T-helper 2 cell treated with Interferon-gamma antibody and Interleukin-4, amounts not matched to agents 100 ng/mL and 5 ng/mL, for 36 hours (primary cell): Measurements from ENCODE around the gene CD69. TPM values are rescaled to one million over a fixed set of nuclear protein-coding genes. Genes with fewer than 3 reads are reported as not detected.
"Not testable (repeated sequence)": the region's sequence is repeated elsewhere in the genome, so short reads cannot be mapped to it uniquely, and the experiment has no call there.

Experiments used
- intact Hi-C: fragments of 100-400 bp; cut with micrococcal nuclease; formaldehyde crosslinking; loops from one replicate; pipeline ENCODE4 v1.15.1; 2023
- total RNA-seq: library from RNA; stranded (reverse); gene quantifications from 2 replicates; pipeline ENCODE4 v1.2.3, GENCODE V29; 2022

CD69 gene
- total RNA-seq, 1 donor from 2014 or later, result 86.5 TPM

DNA sequence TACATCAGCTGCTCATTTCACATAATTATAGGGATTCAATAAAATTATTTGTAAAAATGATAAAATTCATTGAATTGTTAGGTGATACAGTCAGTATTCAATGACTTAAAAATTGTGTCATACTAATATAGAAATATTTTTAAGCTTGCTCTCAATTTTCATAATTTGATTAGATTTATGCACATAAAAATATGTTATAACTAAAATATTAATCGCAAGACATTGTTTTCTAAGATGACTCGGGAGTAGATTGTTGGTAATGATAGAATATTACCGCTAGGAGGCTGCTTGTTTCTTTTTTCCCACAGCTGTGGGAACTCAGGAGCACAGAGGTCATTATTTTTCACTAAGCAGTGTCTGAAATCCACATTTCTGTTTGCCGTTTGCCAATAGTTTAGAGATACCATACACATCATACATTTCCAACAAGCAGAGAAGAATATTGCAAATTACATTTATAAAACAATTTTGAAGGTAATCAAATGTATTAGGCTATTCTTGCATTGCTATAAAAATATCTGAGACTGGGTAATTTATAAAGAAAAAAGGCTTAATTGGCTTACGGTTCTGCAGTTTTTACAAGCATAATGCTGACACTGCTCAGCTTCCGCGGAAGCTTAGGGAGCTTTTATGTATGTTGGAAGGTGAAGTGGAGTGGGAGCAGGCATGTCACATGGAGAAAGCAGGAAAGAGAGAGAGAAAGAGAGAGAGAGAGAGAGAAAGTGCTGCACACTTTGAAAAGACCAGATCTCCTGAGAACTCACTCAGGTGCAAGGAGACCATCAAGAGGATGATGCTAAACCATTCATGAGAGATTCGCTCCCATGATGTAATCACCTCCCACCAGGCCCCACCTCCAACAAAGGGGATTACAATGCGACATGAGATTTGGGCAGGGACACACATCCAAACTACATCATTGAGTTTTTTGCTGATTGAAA, 9.2 kb downstream of the CD69 start:
- intact Hi-C loops, result loop anchor here (1.0 to 5.0 kb wide), 2 partner anchors 9 to 196 kb away; partner anchors contain the start of gene CD69

DNA sequence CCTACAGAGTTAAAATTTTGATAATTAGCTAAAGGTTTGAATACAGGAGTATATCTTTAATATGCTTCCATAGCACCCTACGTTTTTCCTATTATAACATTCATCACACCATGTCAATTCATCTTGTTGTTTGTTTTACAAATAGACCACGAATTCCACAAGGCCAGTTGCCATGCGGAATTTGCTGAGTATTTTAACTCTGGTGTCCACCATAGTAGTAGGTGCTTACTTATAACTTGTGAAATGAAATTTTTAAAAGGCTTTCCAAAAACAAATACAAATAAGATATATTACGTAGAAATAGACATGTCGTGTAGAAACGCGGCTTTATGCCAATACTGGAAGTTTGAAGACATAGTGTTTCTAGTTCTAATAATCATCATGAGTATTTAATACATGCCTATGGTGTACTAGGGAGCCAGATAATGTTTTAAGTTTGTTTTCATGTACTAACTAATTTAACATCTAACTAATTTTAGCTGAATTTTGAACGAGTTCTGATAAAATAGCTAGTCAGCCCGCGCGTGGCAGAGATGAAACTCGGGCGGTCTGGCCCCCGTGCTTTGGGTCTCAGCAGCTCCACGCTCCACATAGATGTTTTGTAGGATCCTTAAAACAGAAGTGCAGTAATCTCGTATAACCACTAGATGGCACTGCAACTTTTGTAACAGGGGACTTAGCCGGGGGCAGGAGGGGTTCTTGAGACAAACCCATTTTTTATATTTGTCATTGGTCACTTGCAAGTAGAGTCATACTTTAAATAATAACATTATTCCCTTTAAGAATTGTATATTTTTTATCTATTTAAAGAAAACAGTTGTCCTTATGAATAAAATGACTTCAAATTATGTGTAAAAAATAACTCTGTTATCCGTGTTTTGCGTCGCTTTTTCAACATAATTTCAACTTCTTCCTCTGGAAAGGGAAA, 10.2 kb downstream of the CD69 start:
- intact Hi-C loops, result loop anchor here (1.0 to 5.0 kb wide), 5 partner anchors 10 to 390 kb away; partner anchors contain the start of gene CD69

DNA sequence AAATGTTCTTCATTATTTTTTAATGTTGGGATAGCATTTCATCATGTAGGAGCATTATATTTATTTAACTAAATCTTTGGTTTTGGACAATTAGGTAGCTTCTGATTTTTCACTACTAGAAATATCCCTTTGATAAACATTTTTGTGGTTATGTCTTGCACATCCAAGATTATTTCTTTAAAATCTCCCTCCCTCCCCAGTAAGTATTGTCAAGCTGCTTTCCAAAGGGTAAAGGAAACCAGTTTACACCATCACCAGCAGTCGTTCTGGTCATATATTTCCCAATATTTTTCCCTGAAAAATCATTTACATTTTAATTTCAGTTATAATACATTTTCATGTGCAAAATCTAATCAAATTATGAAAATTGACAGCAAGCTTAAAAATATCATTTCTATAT, 11.1 kb downstream of the CD69 start:
- intact Hi-C loops, result loop anchor here (1.0 to 5.0 kb wide), 4 partner anchors 49 to 391 kb away; no protein-coding TSS in a partner anchor

DNA sequence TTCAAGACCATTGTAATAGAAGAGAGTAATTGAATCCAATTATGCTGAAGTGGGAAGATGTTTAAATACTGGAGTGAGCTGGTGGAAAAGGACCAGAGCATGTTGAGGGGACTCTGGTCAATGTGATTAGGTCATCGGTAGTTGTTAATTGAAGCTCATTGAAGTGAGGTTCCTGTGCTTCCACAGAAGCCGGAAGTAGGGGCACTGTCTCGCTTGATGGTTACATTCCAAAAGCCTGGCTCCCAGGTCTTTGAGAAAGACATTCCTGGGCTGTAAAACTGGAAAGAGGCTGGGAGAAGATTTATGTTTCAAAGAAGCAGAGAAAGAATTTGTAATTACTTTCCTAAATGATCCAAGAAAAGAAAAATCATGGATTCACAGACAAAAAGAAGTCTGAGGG, 15.5 kb downstream of the CD69 start:
- intact Hi-C loops, result no loop called here

DNA sequence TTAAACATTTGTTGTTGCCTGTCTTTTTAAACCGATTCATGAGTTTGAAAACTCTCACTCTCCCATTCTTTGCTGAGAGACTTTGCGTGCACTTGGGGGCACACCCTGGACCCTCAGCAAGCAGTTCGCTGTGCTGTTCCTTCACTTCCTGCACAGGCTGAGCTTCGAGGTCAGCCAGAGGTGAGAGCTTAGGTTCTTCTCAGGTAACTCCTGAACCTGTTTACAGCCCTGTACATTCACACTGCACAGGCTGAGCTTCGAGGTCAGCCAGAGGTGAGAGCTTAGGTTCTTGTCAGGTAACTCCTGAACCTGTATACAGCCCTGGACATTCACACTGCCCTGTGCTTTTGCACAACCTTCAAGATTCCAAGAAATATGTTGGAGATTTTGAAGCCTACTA, 18.0 kb downstream of the CD69 start:
- intact Hi-C loops, result loop anchor here (1.0 to 5.0 kb wide), 5 partner anchors 15 to 127 kb away; partner anchors contain the start of gene CLEC2B

DNA sequence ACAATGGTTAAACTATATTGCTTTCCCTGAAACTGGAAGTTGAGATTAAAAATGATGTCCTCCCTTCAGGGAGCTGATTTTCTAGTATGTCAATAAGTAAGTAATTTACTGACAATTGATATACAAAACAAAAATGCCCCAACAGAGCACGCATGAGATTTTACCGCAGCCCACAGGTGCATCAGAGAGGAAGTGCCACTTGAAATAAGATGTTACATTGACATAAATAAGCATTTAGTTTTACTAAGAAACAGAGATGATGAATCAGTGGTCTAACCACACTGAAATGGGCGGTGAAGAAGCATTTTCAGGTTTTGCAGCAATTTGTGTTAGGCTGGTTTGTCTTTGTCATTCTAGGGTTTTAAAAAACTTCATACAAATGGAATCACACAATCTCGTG, 19.0 kb downstream of the CD69 start:
- intact Hi-C loops, result loop anchor here (1.0 to 5.0 kb wide), 7 partner anchors 8 to 128 kb away; partner anchors contain the start of genes CLEC2B and CLECL1

DNA sequence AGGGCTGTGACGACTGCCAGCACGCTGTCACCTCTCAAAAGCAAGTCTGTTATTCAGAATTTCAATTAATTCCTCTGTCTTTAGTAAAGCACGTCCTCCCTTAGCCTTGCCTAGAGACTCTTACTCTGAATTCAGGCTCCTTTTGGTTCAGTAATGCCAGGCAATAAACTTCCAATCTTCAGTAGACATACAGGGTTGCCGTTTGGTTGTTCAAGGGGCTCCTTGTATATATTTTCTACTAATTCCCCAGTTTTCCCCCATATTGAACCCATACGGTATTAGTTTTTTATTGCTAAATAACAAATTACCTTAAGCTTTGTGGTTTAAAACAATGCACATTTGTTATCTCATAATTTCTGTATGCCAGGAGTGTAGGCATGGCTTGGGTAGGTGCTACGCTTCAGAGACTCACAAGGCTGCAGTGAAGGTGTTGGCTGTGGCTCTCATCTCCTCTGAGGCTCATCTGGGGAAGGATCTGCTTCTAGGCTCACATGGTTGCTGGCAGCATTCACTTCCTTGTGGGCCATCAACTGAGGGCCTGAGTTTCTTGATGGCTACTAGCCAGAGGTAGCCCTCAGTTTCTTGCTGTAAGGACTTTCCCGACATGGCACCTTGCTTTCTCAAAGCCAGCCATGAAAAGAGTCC, 20.5 kb downstream of the CD69 start:
- intact Hi-C loops, result loop anchor here (5.0 kb wide), 1 partner anchor 33 kb away; no protein-coding TSS in a partner anchor

DNA sequence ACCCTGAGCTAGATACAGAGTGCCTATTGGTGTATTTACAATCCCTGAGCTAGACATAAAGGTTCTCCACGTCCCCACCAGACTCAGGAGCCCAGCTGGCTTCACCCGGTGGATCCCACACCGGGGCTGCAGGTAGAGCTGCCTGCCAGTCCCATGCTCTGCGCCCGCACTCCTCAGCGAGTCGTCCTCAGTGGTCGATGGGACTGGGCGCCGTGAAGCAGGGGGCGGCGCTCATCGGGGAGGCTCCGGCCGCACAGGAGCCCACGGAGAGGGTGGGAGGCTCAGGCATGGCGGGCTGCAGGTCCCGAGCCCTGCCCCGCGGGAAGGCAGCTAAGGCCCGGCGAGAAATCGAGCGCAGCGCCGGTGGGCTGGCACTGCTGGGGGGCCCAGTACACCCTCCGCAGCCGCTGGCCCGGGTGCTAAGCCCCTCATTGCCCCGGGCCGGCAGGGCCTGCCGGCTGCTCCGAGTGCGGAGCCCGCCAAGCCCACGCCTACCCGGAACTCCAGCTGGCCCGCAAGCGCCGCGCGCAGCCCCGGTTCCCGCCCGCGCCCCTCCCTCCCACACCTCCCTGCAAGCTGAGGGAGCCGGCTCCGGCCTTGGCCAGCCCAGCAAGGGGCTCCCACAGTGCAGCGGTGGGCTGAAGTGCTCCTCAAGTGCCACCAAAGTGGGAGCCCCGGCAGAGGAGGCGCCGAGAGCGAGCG, 21.1 kb downstream of the CD69 start:
- intact Hi-C loops, result loop anchor here (5.0 kb wide), 1 partner anchor 32 kb away; no protein-coding TSS in a partner anchor

DNA sequence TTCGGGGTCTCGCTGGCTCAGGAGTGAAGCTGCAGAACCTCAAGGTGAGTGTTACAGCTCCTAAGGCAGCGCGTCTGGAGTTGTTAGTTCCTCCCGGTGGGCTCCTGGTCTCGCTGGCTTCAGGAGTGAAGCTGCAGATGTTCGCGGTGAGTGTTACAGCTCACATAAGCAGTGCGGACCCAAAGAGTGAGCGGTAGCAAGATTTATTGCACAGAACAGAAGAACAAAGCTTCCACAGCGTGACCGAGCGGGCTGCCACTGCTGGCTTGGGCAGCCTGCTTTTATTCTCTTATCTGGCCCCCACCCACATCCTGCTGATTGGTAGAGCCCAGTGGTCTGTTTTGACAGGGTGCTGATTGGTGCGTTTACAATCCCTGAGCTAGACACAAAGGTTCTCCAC, 21.8 kb downstream of the CD69 start:
- intact Hi-C loops, result not testable (repeated sequence)

DNA sequence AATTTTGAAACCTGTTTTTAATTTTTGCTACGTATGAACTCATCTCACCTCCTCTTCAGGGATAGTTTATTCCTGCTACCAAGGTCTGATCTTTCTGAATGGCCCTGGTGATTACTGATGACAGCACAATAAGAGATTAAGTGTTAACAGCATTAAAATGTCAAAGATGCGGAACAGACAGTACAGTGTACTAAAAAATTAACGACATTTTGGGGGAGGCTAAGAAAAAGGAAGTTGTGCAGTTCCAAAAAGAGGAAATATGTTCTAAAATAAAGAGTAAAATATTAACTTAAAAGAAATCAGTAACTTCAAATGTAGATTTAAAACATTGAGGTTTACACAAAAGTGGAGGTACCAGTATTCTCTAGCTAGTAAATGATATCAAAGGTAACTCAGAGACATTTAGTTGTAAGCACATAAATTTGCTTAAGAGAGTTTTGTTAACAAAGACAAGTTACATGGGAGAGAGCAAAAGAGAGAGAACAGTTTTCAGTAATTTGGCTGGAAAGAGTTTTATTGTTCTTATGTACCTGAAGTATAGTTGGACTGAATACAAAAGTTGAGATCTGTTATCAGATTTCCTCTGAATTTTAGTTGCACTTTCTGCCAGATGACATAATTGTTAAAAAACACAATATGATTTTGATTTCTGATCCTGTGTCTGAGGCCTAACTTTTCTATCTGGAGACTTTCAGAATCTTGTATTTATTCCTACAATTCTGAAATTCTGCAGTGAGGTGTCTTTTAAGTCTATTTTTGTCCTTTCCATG, 23.6 kb downstream of the CD69 start:
- intact Hi-C loops, result loop anchor here (1.0 kb wide), 1 partner anchor 89 kb away; no protein-coding TSS in a partner anchor

DNA sequence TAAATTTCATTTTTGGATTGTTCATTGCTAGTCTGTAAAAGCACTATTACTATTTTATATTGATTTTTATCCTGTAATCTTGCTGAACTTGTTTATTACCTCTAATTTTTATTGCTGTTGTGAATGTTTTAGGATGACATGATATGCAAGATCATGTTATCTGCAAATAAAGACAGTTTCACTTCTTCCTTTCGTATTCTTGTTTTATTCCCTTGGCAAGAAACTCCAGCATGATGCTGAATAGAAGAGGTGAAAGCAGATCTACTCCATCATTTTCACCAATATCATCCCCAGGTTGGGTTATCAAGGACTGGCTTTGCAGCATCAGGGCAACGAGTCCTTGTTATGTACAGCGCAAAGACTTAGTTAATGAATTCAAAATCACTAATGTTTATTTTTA, 25.1 kb downstream of the CD69 start:
- intact Hi-C loops, result no loop called here

DNA sequence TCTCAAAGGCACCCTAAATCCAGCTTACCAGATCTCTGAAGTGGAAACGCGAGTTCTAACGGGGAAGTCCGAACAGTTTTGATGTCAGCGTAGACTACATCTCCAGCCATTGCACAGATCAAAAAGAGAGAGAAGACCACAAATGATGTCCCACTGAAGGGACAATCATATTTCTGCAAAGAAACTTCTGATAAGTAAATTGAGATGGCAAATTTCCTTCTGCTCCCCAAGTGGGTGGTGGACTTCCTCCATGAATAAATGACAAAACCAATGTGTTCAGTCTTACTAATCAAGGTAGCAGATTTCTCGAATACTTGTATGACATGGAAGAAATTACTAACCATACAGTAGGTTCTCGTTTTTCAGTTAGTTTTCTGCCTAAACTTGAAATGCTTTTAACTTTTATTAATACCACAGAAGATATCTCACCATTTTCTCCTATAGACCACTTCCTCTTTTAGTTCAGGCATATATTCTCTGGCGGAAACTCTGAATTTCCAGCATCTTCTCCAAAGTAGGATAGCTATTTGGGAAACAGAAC, 27.7 kb downstream of the CD69 start, which contains the start of gene CLECL1:
CLECL1 (minus strand) TSS at position 177 of the 541 bp plus-strand sequence.
- intact Hi-C loops, result loop anchor here (1.0 to 2.0 kb wide), 2 partner anchors 8 to 62 kb away; no protein-coding TSS in a partner anchor

DNA sequence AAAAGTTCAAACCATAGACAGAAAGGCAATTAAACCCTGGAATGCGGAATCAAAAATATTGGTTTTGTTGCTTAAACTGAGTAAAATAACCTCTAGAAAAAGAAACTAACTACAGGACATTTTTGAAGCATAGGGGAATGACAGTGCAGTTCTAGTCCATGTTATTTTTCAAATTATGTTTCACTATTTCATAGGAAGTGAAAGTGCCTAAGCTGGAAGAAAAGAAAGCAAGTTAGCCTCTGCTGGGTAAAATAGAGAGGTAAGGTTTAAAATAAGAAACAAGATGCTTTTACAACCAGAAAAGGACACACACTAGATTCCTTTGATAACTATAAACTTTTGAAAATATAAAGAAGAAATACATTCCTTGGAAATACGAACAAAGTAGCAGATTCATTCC, 28.9 kb downstream of the CD69 start:
- intact Hi-C loops, result loop anchor here (2.0 kb wide), 1 partner anchor 61 kb away; no protein-coding TSS in a partner anchor

DNA sequence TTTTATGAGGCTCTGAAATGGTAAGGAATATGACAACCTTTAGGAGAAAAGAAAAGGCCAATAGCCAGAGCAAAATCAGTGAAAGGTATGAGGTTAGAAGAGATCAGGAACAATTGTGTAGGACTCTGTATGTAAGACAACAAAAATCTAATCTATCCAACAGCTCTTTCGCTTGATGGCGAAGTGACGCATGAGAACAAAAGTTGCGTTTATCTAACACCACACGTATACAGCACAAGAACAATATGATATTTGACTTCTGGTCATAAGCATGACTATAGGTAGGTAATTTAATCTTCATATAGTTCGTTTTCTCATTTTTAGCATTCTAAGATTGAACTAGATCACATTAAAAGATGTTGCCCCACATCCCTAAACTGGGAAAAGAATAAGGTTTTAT, 29.3 kb downstream of the CD69 start:
- intact Hi-C loops, result no loop called here

DNA sequence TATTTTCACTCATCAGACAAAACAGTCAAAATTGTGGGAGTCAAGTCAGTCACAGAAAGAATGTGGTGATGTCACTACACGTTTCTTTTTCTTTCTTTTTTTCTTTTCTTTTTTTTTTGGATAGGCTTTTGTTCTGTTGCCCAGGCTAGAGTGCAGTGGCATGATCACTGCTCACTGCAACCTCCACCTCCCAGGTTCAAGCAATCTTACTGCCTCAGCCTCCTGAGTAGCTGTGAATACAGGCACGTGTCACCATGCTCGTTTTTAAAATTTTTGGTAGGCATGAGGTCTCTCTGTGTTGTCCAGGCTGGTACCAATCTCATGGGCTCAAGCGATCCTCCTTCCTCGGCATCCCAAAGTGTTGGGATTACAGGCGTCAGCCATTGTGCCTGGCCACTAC, 30.1 kb downstream of the CD69 start:
- intact Hi-C loops, result no loop called here

DNA sequence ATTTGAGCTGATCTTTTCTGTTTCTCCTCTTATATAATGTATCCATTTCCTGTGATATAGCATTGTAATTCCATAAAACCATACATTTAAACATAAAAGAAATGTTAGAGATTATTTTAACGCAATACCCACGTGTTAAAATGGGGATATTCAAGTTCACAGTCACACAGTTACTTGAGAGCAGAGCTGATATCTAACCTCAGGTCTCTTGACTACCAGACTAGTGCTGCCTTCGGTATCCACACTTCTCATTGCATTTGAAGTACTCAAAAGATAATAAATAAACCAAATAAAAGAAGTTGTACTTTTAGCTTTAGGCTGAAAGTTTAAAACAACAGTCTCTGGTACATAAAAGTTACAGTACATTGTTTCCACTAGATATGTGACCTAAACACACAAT, 30.7 kb downstream of the CD69 start:
- intact Hi-C loops, result no loop called here

DNA sequence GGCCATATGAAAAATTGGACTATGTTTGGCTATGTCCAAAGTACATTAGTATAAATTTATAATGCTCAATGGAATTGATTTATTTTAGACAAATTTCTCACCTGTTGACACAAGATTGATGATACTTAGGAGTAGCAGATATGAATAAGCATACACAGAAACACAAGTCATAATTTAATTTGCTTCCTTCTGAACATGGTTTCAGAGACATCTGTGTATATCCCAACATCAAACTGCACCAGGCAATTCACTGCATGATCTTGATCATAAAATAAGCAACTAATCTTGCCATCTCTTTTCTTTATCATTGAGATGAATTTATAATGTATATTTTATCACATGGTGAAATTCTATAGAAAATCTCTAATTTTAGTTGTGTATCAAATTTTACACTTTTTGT, 31.6 kb downstream of the CD69 start:
- intact Hi-C loops, result no loop called here

DNA sequence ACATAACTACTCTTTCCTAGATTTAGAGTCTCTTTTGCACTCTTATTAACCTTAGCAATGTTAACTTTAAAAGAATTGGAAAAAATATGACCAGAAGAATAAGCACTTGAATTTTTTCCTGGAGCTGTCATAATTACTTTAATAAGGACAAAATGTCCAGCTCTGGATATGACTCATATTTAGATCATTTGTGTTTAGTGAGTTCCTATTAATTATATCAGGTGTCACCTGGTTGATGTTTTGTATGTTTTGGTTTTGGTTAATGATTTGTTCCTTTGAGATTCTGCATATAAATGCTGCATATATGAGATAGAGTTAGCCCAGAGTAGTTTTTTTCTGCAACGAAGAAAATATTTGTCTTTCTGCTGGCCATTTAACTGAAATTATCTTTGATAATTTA, 32.9 kb downstream of the CD69 start:
- intact Hi-C loops, result no loop called here
